ENCODE data around the gene MREG. TPM values are rescaled to one million over a fixed set of nuclear protein-coding genes. Genes with fewer than 3 reads are reported as not detected.

The MREG gene
- polyA plus RNA-seq, 1 donor, result 5.5 TPM

Other genes with a start within 250 kb of the MREG start
- 34.5 TPM for gene PECR, start 68.3 kb upstream of the MREG start, polyA plus RNA-seq
- 4.1 TPM for gene TMEM169, start 68.4 kb upstream of the MREG start, polyA plus RNA-seq
- 192 TPM for gene XRCC5, start 95.8 kb upstream of the MREG start, polyA plus RNA-seq